NB4 (cell line): Measurements from ENCODE around the gene SPEM2.

Experiments
- DNase-seq: peaks from one replicate; pipeline ENCODE4 v3.0.0; 2010; ENCODE audit warnings: low read depth
- H3K4me3 ChIP-seq: one replicate; pipeline ENCODE4 v1.5.1; 2011; ENCODE audit warnings: mild to moderate bottlenecking, low read depth, low read length, moderate library complexity
- MYC ChIP-seq: IDR thresholded peaks from 2 replicates; pipeline ENCODE4 v1.6.1; 2011; ENCODE audit warnings: low read depth, low read length
- POLR2A ChIP-seq: IDR thresholded peaks from 2 replicates; pipeline ENCODE4 v1.6.1; 2011; ENCODE audit warnings: mild to moderate bottlenecking; ENCODE audit not compliant: insufficient read length; ENCODE audit errors: extremely low read depth
- TF ChIP-seq, protein P1 (sequence below): IDR thresholded peaks from one replicate; pipeline ENCODE4 v1.5.1; 2012; ENCODE audit warnings: low read depth, low read length
- TF ChIP-seq, protein P2 (sequence below): IDR thresholded peaks from 2 replicates; pipeline ENCODE4 v1.6.1; 2011; ENCODE audit warnings: low read depth, low read length

Gene SPEM2

DNA sequence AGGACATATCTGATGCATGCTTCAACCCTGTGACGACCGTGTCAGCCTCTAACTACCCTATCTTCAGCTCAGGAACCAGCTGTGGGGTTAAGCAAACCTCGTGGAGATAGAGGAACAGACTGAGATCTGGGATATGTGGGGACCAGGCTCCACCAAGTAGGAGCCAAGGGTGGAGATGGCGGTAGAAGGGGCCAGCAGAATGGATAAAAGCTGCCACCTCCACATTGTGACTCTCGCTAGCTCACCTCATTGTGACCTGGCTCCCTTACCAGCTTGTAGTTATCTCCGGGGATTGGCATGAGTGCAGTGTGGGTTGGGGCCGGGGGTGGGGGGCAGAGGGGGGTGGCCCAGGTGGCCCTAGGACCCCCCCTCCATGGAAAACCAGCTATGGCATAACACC is at the start of gene SPEM2:
TSS of gene SPEM2 (plus strand) at position 301 of the 400 bp plus-strand sequence. CDS start at position 374, 73 bp downstream.
- DNase-seq = no peak
- H3K4me3 ChIP-seq = no peak within 1 kb of the TSS
- TF ChIP-seq MYC (no peak), POLR2A (no peak)
- TF ChIP-seq, protein P1, sequence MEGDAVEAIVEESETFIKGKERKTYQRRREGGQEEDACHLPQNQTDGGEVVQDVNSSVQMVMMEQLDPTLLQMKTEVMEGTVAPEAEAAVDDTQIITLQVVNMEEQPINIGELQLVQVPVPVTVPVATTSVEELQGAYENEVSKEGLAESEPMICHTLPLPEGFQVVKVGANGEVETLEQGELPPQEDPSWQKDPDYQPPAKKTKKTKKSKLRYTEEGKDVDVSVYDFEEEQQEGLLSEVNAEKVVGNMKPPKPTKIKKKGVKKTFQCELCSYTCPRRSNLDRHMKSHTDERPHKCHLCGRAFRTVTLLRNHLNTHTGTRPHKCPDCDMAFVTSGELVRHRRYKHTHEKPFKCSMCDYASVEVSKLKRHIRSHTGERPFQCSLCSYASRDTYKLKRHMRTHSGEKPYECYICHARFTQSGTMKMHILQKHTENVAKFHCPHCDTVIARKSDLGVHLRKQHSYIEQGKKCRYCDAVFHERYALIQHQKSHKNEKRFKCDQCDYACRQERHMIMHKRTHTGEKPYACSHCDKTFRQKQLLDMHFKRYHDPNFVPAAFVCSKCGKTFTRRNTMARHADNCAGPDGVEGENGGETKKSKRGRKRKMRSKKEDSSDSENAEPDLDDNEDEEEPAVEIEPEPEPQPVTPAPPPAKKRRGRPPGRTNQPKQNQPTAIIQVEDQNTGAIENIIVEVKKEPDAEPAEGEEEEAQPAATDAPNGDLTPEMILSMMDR = no peak
- TF ChIP-seq, protein P2, sequence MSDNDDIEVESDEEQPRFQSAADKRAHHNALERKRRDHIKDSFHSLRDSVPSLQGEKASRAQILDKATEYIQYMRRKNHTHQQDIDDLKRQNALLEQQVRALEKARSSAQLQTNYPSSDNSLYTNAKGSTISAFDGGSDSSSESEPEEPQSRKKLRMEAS = no peak

- no peak overlapping the region for H3K4me3 ChIP-seq
- TF ChIP-seq, protein P1 = no peak
- TF ChIP-seq MYC = no peak
- TF ChIP-seq POLR2A = no peak
- TF ChIP-seq, protein P2 = no peak
- no peak for DNase-seq
Observed at GRCh38 chr17:7379134-7379533, 46.3 kb upstream of the SPEM2 start.

DNA sequence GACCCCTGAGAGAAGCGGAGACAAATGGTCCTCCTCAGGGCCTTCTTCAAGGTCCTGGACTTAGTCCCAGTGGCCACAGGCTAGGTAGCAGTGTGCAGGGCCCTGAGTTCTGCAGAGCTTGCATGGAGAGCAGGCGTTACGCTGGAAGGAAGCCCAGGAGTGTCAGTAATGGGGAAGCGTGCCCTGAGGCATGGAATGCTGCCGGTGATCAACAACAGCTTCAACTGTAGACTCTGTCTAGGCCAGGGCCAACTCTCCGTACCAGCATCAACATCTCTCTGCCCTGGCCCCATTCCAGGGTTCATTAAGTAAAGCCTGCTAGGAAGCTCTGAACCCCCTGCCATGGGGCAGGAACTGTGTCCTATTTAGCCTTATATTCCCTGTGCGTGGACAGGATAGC is 45.1 kb upstream of the SPEM2 start:
- TF ChIP-seq, protein P1 = no peak
- TF ChIP-seq MYC (no peak), POLR2A (no peak)
- TF ChIP-seq, protein P2 = no peak
- no peak overlapping the region for H3K4me3 ChIP-seq
- DNase-seq = no peak

- H3K4me3 ChIP-seq = no peak within 1 kb of the TSS
- TF ChIP-seq, protein P1 = no peak
- DNase-seq = no peak
Observed at GRCh38 chr17:7380855-7381683, 44.3 kb upstream of the SPEM2 start, which contains the start of gene TNK1. TSS of gene TNK1 (plus strand) at chr17:7381089. CDS start at chr17:7382927, 1,838 bp downstream.

GRCh38 chr17:7382901-7383300 is 42.5 kb upstream of the SPEM2 start:
- DNase-seq = no peak
- TF ChIP-seq, protein P1 = no peak
- TF ChIP-seq POLR2A (no peak), MYC (no peak)
- TF ChIP-seq, protein P2 = no peak
- no peak overlapping the region for H3K4me3 ChIP-seq

DNA sequence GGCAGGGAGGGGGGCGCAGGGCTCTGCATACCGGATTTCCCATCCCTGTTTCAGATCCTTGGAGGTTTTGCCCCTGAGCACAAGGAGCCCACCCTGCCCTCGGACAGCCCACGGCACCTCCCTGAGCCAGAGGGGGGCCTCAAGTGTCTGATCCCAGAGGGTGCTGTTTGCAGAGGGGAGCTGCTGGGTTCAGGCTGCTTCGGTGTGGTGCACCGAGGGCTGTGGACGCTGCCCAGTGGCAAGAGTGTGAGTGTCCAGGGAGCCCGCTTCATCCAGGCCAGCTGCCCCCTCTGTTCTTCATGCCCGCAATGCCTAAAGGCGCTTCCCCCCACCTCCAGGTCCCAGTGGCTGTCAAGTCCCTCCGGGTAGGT is 42.1 kb upstream of the SPEM2 start:
- no peak for TF ChIP-seq MYC
- no peak for TF ChIP-seq POLR2A
- TF ChIP-seq, protein P2 = no peak
- TF ChIP-seq, protein P1 = no peak
- DNase-seq = no peak
- no peak overlapping the region for H3K4me3 ChIP-seq
